HepG2 (cell line): ENCODE measurements around the gene BAG3. TPM values are rescaled to one million over a fixed set of nuclear protein-coding genes. Genes with fewer than 3 reads are reported as not detected.

ENCODE experiments used
- ATAC-seq: fragments of 200-7000 bp; cut with Tn5 transposase; 3 replicates; pipeline ENCODE4 v1.9.1; 2020; ENCODE audit warnings: mild to moderate bottlenecking, moderate library complexity
- BruUV-seq: library from RNA; stranded (reverse); fragments of 400-500 nt; replicated peaks from 2 replicates; lab custom pipeline; 2021; lab: Mats Ljungman, UMichigan
- CTCF ChIA-PET: fragments of 300-600 bp; formaldehyde crosslinking; extraction: SDS; loops from one replicate; lab custom pipeline; 2021; ENCODE audit warnings: low total read pairs, inconsistent platforms, low intra/inter-chr PET ratio; lab: Yijun Ruan, JAX
- POLR2A ChIA-PET: fragments of 350-600 bp; sonication (Branson Sonifier 250); formaldehyde crosslinking; loops from one replicate; lab custom pipeline; 2020; ENCODE audit warnings: antibody characterized with exemption, inconsistent platforms; lab: Yijun Ruan, JAX
- DNase-seq: peaks from one replicate; pipeline ENCODE4 v3.0.0-alpha.2; 2015; ENCODE audit warnings: low spot score
- FAIRE-seq: peaks from 3 replicates; lab custom pipeline; 2011; peaks lifted over from hg19 to GRCh38; lab: Jason Lieb, UNC
- H2AFZ ChIP-seq: one replicate; pipeline ENCODE4 v1.6.1; 2011; ENCODE audit warnings: low read length, inconsistent platforms
- H3K27ac ChIP-seq: fragments of 300-600 bp; 3 replicates; pipeline ENCODE4 v1.8.0; 2011; ENCODE audit warnings: mixed run types, mild to moderate bottlenecking, mixed read lengths, low read length, inconsistent platforms; ENCODE audit not compliant: insufficient read depth; ENCODE audit errors: extremely low read length
- H3K27me3 ChIP-seq, 2 experiments: fragments of 200-600 bp in 1 of 2; 2 replicates in 1 of 2; 3 replicates in 1 of 2; pipeline versions ENCODE4 v1.6.0 to v1.8.0; 2011; ENCODE audit warnings: low read length in 2 of 2, mild to moderate bottlenecking in 2 of 2, moderate library complexity in 2 of 2, inconsistent platforms in 1 of 2; ENCODE audit not compliant: insufficient read depth in 2 of 2, control insufficient read depth in 1 of 2
- H3K36me3 ChIP-seq, 2 experiments: fragments of 200-600 bp in 1 of 2; replicated peaks in 1 of 2; 2 replicates in 1 of 2; 3 replicates in 1 of 2; pipeline versions ENCODE4 v1.5.1 to v1.8.0; 2011; ENCODE audit warnings: low read length in 2 of 2, inconsistent platforms in 1 of 2; ENCODE audit not compliant: insufficient read depth in 2 of 2, control insufficient read depth in 1 of 2
- H3K4me1 ChIP-seq: 2 replicates; pipeline ENCODE4 v1.5.1; 2012; ENCODE audit warnings: low read length, inconsistent platforms; ENCODE audit not compliant: insufficient read depth
- H3K4me2 ChIP-seq: 2 replicates; pipeline ENCODE4 v1.6.0; 2011; ENCODE audit warnings: low read depth, low read length, inconsistent platforms
- H3K4me3 ChIP-seq, 3 experiments: fragments of 200-600 bp in 1 of 3; sonication (generic), shearing (Covaris generic) in 1 of 3; replicated peaks in 1 of 3; 2 replicates each; pipeline ENCODE4 v1.5.1; 2011 to 2016; ENCODE audit warnings: low read length in 3 of 3, inconsistent platforms in 2 of 3, low read depth in 2 of 3, mild to moderate bottlenecking in 2 of 3, control low read depth in 1 of 3, mixed read lengths in 1 of 3; ENCODE audit not compliant: insufficient read depth in 1 of 3
- H3K79me2 ChIP-seq: one replicate; pipeline ENCODE4 v1.6.1; 2011; ENCODE audit warnings: low read length, inconsistent platforms; ENCODE audit not compliant: insufficient read depth
- H3K9ac ChIP-seq: 2 replicates; pipeline ENCODE4 v1.6.0; 2011; ENCODE audit warnings: mild to moderate bottlenecking, low read depth, low read length, inconsistent platforms; ENCODE audit not compliant: insufficient read depth
- H3K9me3 ChIP-seq: 2 replicates; pipeline ENCODE4 v1.5.1; 2012; ENCODE audit warnings: mild to moderate bottlenecking, low read length
- H4K20me1 ChIP-seq: 2 replicates; pipeline ENCODE4 v1.6.0; 2011; ENCODE audit warnings: inconsistent platforms, mild to moderate bottlenecking, low read length, moderate library complexity; ENCODE audit not compliant: insufficient read depth
- ARHGAP35 ChIP-seq: sonication (generic); formaldehyde crosslinking; IDR thresholded peaks from 2 replicates; pipeline ENCODE4 v1.9.0; 2022; ENCODE audit warnings: mild to moderate bottlenecking, inconsistent platforms, moderate library complexity, missing genetic modification reagents, borderline replicate concordance
- CEBPZ ChIP-seq: IDR thresholded peaks from 2 replicates; pipeline ENCODE4 v1.6.1; 2012; ENCODE audit warnings: low read length, improper control_type of control experiment
- GLMP ChIP-seq: sonication (generic); formaldehyde crosslinking; IDR thresholded peaks from 2 replicates; pipeline ENCODE4 v1.9.0; 2021; ENCODE audit warnings: missing genetic modification reagents, mild to moderate bottlenecking, borderline replicate concordance
- HNF1A ChIP-seq, 2 experiments: sonication (generic) in 1 of 2; formaldehyde crosslinking in 1 of 2; IDR thresholded peaks; 2 replicates each; pipeline versions ENCODE4 v1.4.0 to v1.6.1; 2016 to 2020; ENCODE audit warnings: borderline replicate concordance in 1 of 2, low read depth in 1 of 2, mild to moderate bottlenecking in 1 of 2, missing genetic modification reagents in 1 of 2
- KLF9 ChIP-seq: IDR thresholded peaks from 2 replicates; pipeline ENCODE4 v1.6.1; 2016; ENCODE audit warnings: low read depth
- TARDBP ChIP-seq: sonication (generic); formaldehyde crosslinking; IDR thresholded peaks from 2 replicates; pipeline ENCODE4 v1.8.0; 2022; ENCODE audit warnings: mild to moderate bottlenecking, missing genetic modification reagents
- ZBTB3 ChIP-seq: sonication (generic); formaldehyde crosslinking; IDR thresholded peaks from 2 replicates; pipeline ENCODE4 v1.4.0; 2020; ENCODE audit warnings: low read depth, mild to moderate bottlenecking, moderate library complexity, missing genetic modification reagents, borderline replicate concordance
- ZNF232 ChIP-seq: sonication (generic); formaldehyde crosslinking; IDR thresholded peaks from 2 replicates; pipeline ENCODE4 v1.4.0; 2020; ENCODE audit warnings: missing genetic modification reagents, borderline replicate concordance
- WGBS: methylation state at CpG from one replicate; pipeline ENCODE4 v1.1.6; 2017; ENCODE audit warnings: low lambda C conversion rate; 5-methylcytosine and 5-hydroxymethylcytosine counted together
- in situ Hi-C: cut with HindIII; loops from 2 replicates; pipeline ENCODE4 v1.10.0; 2017; ENCODE audit warnings: low pct_unique_long_range_greater_than_20kb; ENCODE audit not compliant: extremely low pct_ligation_motif_present
- intact Hi-C: fragments of 100-400 bp; cut with micrococcal nuclease; formaldehyde crosslinking; loops from one replicate; pipeline ENCODE4 v1.10.0; 2022; ENCODE audit not compliant: unreplicated experiment
- polyA plus RNA-seq, 8 experiments: library from polyadenylated mRNA; depleted of rRNA in 3 of 8; stranded (reverse) in 7 of 8; unstranded in 1 of 8; fragments of >200 nt; fragmentation: Illumina TruSeq in 4 of 8; extraction: Trizol in 4 of 8; gene quantifications; 2 replicates each; pipeline versions ENCODE4 v1.2.1 to v1.2.3, GENCODE V29; 2011 to 2016; ENCODE audit warnings: low read depth in 4 of 8, missing spikeins in 1 of 8, mixed read lengths in 1 of 8; ENCODE audit not compliant: insufficient read depth in 1 of 8
- total RNA-seq, 5 experiments: library from RNA; depleted of rRNA; stranded (reverse); fragments of >200 nt; fragmentation: Illumina TruSeq; extraction: Trizol; gene quantifications; 2 replicates each; pipeline ENCODE4 v1.2.3, GENCODE V29; 2016; ENCODE audit warnings: low read depth in 1 of 5

Gene BAG3
- total and polyA plus RNA-seq, 2 of the 13 experiments (the other 11 are each of a cell fraction or from before 2014, with no cell fraction given): 2.9 to 6.7 TPM

- H3K9ac ChIP-seq: no peak overlapping the region
- POLR2A ChIA-PET: interaction anchor here (2.1 kb wide), 1 partner anchor 13 kb away, joined by 9 read pairs; the partner anchor contains the start of gene BAG3
- WGBS: 79% methylated on average over 10 of the region's 12 CpGs
- in situ Hi-C loops (no loop called here), intact Hi-C loops (no loop called here)
- DNase-seq (no peak), ATAC-seq (no peak), FAIRE-seq (no peak)
- H4K20me1 ChIP-seq: peaks cover 10% of the 10 kb centered on the region
- H3K27me3 ChIP-seq: no peaks in the 10 kb centered on the region
- peaks cover 8 to 23% of the 10 kb centered on the region in 2 experiments; a peak in 3 of 5 replicates for H3K36me3 ChIP-seq
- CTCF ChIA-PET: no interaction called here
- H3K9me3 ChIP-seq: no peaks in the 10 kb centered on the region
- peaks cover 87% of the 10 kb centered on the region for H3K79me2 ChIP-seq
- H2AFZ ChIP-seq: no peak overlapping the region
- no peak overlapping the region for H3K4me3 ChIP-seq
- peaks cover 75% of the 10 kb centered on the region for H3K4me1 ChIP-seq
- BruUV-seq: no TSS peak
- H3K4me2 ChIP-seq: peak overlapping the region; percentile 6; the same call in 1 of the 2 replicates
- TF ChIP-seq KLF9 (CRISPR knock-in tag) (no peak), ZBTB3 (CRISPR knock-in tag) (no peak), TARDBP (CRISPR knock-in tag) (no peak), ZNF232 (CRISPR knock-in tag) (no peak), CEBPZ (no peak), GLMP (CRISPR knock-in tag) (no peak), HNF1A (IDR thresholded peaks at IDR 0.05; ENCODE audit: low read depth) (no peak), HNF1A (CRISPR knock-in tag; IDR thresholded peaks at IDR 0.05; ENCODE audit: borderline replicate concordance) (no peak), ARHGAP35 (no peak)
- H3K27ac ChIP-seq: peak overlapping the region; percentile 45
Measured at GRCh38 chr10:119663866-119664698, 12.9 kb downstream of the BAG3 start.
